H4 (cell line): ENCODE measurements around the gene KIF23. TPM values are rescaled to one million over a fixed set of nuclear protein-coding genes. Genes with fewer than 3 reads are reported as not detected.

ENCODE experiments used
- DNase-seq: peaks from one replicate; pipeline ENCODE4 v3.0.0-alpha.2; 2015; ENCODE audit warnings: low spot score
- total RNA-seq: library from RNA; depleted of rRNA; stranded (reverse); fragments of >200 nt; shearing (Covaris generic); gene quantifications from 2 replicates; pipeline ENCODE4 v1.2.3, GENCODE V29; 2014

KIF23 gene
- total RNA-seq, 1 experiment from 2014 or later: 67.5 TPM

DNA sequence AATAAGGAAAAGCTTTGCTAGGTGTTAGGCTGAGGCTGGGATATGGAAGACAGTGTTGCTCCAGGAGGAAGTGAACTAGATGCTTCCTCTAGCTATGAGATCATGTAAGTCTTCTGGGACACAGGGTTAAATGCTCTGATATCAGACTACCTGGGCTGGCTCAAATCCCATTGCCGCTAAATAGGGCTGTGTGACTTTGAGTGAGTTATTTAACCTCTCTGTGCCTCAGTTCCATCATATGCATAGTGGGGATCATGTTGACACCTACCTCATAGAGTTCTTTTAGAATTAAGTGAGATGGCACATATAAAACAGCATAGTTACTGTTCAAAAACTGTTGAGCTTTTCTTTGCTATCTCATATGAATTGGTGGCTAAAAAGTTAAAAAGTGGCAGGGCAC, 51.1 kb downstream of the KIF23 start:
- DNase-seq: no peak

DNA sequence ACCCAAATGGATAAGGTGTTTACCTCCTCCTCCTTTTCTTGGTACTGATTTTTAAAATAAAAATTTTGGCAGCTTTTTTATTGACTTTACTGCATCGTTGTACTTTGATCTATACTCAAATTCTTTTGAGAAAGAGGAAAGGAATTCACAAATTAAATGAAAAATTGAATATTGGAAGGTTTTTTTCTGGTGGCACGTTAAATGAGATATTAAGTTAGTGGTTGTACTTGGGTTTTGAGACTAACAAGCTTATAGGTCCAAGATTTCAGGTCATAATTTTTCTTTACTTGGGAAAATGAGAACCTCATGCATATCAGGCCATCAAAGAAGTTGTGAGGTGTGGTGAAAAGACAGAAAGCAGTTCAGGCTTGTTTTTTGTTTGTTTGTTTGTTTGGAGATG, 52.6 kb downstream of the KIF23 start:
- no peak for DNase-seq

DNA sequence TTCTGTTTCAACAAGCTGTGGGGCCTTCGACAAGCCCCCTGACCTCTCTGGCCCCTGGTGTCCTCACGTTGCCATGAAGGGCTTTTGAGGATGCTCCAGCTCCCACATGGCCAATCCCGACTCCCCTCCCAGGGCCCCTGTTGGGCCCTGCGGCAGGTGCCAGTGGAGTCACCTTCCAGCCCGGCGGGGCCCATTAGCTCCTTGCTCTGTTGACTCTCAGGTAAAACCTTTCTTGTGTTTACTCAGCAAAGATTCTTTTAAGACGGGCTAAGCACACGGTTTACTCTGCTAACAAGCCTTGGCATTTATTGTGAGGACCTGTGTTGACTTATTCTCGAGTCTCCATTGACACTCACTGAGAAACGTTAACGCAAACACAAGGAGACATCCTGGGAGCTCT, 53.5 kb downstream of the KIF23 start:
- no peak for DNase-seq

DNA sequence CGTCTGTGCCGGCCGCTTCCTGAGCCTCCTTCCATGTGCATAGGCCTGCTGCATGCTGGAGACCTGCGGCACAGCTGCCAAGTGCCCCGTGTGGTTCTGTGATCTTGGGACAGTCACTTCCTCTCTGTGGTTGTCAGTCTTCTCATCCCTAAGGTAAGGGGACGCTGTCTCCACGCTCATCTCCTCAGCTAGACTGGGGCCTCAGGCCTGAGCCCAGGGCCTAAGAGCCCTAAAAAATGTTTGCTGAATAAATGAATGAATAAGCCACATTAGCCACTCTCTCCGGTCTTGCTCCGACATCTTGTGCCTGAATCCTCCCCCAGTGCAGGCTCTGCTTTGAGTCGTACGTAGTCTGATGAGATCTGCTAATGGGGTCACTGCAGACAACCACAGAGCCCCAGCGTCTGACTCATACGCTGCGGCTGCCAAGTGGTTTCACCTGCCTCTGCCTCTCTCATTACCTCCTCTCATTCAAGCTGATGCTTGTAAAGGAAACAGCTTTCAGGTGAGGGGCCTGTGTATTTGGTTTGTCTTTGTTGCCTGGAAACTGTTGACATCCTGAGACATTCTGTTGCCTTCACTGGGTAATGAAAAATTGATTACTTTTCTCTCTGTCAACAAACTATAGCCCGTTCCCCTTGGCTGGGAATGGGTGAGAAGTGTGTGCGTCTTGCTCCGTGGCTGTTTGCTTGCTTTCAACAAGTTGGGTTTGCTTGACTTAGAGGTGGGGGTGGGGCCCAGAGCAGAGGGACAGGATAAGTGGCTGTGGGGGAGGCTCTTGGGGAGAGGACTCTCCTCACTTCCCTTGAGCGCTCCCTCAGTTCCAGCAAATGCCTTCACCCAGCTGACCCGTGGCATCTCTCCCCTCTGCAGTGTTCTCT, 54.3 kb downstream of the KIF23 start:
- DNase-seq: peak; percentile 71

DNA sequence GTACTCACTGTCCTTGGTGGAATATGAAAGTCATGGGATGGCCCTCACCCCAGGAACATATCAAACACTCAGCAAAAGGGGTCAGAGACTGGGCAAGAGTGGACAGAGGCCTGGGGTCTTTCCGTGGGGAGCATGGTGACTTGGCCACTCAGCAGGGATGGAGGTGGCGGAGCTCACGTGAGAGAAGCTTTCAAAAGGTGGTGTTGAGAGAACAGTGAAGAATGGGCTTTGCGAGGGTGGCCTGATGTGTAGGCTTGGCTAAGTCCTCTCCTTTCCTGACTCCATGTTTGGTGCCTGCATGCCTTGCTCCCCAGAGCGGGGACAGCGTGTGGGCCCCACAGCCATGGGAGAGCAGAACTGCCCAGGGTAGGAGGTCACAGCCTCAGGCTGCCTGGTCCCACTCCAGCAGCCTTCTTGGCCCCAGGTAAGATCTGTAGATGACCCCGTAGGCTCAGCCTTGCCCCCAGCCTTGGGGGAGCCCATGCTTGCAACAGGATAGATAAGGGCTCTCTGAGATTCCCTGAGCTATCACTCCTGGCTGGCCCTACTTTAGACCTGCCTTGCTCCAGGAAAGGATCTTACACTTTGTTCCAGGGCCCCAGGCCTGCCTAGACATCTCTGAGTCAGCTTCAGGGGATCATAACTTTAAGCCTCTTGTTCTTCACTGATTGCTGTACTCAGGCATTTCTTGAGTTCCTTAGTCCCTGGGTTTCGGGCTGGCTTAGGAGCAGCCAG, 55.5 kb downstream of the KIF23 start:
- no peak for DNase-seq

DNA sequence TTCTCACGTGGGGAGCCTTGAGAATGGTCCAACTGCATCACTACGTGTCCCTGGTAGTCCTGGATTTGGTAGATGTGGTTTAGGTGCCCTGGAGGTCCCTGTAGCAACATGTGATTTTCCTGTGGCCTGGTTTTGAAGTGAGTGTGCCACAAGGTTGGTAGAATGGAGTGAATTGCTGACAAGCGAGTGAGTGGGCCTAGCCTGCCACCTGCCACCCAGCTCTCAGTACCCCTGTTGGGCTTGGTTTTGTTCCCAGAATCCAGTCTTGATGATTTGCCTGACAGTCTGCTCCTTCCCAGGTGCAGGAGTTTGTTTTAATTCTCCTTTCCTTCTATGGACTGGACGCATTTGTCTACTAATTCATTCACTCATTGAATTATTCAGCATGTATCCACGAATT, 57.9 kb downstream of the KIF23 start:
- no peak for DNase-seq

DNA sequence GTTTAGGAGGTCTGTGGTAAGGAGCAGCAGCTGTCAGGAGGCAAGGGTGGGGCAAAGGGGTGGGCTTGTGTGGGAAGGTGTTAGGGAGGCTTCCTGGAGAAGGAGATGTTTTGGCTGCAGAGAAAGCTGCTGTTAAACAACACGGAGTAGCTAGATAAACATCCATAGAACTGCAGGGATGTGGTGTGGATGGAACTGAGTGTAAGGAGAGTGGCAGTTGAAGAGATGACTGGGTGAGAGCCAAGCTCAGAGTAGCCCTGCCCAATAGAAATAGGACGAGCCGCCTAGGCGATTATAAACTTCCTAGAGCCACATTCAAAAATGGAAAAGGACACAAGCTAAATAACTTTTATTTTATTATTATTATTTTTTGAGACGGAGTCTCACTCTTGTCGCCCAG, 58.4 kb downstream of the KIF23 start:
- no peak for DNase-seq

DNA sequence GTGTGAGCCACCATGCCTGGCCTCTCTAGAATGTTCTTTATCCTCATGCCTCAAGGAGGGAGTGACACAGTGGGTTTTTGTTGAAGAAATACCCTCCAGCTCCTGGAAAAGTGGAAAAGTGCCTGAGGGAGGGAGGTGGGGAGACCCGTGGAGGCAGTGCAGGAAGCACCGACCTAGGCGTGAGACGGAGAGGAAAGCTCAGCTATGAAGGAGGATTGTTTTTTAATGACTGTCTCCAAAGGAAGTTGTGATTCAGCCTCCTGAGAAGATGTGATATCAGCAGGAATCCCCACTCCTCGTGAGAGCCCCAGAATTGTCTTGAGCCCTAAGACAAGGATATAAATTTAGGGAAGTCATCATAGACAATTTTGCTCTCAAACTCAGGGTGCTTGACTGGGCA, 60.1 kb downstream of the KIF23 start:
- no peak for DNase-seq

DNA sequence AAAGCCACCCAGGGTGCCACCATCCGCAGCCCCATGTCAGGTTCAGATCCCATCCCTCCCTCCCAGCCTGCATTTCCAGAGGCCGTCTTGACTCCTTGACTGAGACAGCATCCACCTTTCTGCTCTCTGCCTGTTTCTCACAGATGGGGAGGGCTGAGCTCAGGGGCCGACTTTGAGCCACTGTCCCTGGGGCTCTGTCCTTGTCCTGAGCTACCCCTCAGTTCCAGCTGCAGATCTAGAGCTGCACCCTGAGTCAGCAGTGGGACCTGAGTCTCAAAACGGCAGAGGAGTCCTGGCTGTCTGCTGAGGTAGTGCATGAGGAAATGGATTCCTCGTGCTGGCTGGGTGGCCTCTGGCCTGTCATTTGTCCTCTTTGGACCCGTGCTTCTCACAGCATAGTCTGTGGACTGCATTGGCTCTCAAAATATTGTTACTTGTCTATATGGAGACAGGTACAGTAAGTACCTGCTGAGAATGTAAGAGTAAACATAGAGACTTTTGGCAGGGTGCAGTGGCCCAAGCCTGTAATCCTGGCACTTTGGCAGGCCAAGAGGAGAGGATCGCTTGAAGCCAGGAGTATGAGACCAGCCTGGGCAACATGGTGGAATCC, 60.8 kb downstream of the KIF23 start:
- no peak for DNase-seq

DNA sequence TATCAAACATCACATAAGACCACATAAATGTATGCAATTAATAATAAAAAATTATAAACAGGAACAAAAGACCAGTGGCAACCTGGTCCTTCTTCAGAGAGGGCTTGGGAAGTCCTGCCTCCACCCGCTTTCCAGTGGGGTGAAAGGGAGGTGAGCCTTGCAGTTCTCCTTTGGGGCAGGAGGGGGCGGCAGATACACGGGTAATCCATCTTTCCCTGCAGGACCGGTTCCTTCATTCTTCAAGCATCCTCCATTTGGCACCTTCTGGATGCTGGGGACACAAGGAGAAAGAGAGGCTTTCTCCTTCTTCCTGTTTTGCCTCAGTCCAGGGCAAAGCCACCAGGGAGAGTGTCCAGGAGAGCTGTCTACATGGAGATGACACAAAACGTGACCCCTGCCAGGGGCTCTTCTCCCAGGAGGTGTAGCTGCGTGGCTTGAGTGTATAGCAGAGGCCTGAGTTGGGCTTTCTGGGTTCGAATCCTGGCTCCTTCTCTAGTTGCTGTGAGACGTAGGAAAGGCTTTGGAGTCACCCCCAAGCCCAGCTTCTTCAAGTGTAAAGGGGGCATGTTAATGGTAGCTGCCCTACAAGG, 61.7 kb downstream of the KIF23 start:
- DNase-seq: peak; percentile 66

DNA sequence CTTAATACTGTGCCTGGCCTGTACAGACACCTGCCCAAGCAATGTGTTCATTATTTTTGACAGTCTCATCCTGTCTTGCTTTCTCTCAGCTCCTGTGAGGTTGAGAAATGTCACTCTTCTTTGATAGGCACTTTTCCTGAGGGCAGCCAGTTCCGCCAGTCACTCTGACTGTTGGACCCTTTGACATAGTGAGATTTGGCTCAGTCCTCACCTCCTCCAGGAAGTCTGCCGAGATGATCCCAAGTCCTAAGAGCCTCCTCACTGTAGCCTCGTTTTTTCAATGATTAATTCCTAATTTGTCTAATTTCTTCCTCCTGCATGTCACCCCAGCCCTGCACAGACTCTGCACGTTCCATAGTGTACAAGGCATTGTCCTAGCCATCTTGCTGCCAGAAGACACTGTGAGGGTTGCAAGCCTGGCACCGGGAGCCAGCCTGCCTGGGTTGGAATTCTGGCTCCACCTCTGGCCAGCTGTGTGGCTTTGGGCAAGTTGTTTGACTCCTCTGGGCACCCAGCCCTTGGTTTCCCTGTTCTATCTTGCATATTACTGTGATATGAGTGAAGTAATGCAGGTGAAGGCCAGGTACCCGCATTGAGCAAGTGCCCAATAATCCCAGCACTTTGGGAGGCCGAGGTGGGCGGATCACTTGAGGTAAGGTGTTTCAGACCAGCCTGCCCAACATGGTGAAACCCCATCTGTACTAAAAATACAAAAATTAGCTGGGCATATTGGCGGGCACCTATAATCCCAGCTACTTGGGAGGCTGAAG, 62.7 kb downstream of the KIF23 start:
- DNase-seq: no peak

DNA sequence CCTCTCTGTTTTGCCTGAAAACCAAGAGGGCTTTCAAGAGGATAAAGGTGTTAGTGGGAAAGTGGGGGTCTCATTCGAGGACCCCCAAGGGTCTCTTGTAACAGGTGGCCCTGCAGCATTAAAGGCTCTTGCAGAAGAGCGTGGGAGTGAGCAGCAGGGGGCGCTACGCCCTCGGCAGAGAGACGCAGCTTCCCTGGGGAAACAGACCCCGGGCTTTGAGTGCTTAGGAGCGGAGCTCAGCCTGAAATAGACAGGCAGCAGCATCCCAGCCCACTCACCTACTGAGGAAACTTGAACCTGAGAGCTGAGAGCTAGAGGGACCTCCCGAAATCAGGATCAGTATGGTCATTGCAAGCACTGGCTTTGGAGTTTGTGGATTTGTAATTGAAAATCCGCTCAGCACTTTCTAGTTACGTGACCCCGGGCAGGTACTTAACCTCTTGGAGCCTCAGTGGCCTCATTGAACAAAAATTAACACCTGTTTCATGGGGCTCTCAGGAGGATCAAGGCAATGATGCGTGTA, 64.2 kb downstream of the KIF23 start:
- peak; percentile 36 for DNase-seq

DNA sequence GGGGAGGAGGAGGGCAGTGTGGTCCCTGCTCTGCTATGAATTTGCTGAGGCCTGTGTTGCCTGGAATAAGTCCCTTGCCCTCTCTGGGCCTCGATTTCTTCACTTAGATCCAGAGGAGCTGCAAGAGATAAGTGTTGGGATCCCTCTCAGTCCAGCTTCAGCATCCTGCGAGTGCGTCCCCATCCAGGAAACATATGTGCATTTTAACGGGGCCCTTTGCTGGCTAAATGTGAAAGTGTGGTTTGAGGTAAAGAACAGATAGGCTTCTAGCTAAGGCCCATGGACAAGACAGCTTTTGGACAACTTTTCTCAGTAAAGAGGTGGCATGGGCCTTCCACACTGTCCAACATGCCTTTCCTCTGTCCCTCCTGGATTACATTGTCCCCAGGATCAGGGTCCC, 64.9 kb downstream of the KIF23 start:
- no peak for DNase-seq

DNA sequence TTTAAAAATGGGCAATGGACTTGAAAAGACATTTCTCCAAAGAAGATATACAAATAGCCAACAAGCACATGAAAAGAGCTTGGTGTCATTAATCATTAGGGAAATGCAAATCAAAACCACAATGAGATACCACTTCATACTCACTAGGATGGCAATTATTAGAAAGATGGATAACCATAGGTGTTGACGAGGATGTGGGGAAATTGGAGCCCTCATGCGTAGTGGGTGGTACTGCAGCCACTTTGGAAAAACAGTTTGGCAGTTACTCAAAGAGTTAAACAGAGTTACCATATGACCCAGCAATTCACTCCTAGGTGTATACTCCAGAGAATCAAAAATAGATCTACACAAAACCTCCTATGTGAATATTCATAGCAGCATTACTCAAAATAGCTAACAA, 65.8 kb downstream of the KIF23 start:
- no peak for DNase-seq

DNA sequence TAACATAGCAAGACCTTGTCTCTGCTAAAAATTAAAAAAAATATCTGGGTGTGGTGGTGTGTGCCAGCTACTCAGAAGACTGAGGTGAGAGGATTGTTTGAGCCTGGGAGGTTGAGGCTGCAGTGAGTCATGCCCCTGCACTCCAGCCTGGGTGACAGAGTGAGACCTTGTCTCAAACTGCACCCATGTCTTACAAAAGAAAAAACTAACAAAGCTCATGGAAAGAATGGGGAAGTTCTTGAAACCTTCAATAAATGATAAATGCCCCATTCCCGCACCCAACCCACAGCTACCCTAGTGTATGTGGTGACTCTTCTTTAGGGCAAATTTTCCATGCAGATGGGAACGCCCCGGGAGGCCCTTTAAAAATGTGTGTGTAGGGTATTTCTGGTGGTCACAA, 66.8 kb downstream of the KIF23 start:
- DNase-seq: no peak

DNA sequence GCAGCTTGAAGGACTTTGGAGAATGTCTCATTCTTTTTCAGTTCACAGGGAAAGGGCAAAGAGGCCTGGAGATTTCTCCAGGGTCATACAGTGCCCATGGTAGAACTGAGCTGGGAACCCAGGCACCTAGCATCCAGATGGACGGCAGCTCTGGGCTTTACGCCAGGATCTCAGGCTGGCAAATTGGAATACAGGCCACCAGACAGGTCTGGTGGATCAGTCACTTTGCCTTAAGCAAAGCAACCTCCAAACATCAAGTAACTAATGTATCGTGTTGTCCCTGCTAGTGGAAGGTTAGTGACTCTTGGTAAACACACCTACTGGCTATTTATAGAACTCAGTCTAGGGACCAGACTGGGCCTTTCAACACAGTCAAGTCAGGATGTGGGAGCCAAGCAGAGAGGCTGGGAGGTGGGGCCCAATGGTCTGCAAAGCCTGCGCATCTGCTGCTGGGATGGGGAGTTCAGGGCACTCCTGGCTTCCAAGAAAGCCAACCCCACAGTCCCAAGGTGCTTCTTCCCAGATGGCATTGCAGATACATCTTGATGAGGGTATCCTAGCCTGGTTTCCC, 68.6 kb downstream of the KIF23 start:
- DNase-seq: no peak

DNA sequence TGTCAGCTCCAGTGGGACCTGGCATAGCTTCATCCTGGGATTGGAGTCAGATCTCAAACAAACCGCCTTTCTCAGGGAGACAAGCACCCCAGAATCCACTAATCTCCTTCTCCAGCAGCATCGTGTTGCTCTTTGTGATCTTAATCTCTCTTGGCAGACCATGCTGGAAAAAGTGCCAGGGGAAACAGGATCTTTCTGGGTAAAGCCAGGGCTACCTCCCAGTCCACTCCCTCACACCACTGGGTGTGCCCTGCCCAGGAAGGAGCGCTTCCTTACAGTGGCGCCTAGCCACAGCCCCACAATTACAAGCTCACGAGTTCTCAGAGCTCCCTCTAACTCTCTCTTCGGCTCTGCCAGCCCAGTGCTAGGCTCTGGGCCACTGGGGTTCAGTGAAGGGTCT, 70.7 kb downstream of the KIF23 start:
- no peak for DNase-seq

DNA sequence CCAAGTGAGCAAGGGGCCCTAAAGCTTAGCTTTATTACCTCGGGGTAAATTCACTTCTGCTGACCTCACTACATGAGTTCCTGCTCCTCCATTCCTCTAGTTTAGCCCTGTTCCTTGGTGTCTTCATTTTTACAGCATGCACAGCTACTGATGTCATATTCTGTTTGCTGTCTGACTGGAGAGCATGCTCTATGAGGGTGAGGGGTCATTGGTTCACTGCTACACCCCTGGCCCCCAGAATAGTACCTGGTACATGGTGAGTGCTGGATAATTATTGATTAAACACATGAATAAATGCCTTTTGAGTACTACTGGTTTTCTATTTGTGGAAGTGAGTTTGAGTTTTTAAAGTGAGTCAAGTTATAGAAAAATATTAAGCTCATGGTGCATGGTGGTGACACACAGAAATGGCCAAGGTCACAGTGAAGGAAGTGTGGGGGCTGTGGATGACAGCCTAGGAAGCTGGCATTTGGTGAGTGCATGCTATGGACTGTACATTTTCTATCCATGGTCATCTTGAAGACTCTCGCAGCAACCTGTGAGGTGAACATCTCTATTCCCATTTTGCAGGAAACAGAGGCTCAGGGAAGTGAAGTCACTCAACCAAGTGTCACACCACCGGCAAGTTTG, 72.4 kb downstream of the KIF23 start:
- no peak for DNase-seq

DNA sequence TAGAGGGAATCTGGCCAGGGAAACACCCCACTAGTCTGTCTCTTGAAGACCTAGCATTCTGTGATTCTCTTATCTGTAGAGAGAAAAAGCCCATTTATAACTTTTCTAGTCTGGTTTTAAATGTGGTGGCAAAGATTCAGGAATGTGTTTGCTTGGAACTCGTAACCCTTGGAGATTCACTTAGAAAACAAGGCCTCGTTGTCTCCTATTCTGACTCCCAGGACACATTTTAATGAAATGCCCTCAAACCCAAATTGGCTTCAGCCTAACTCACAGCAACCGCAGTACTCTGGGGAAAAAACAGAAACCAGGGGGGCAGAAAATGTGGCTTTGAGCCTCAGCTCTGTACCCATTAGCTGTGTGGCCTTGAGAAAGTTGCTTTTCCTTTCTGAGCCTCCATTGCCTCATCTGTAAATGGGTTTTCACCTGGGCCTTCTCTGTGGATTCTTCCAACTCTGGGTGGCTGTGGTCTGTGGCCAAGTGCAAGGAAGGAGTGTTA, 75.0 kb downstream of the KIF23 start:
- DNase-seq: no peak

DNA sequence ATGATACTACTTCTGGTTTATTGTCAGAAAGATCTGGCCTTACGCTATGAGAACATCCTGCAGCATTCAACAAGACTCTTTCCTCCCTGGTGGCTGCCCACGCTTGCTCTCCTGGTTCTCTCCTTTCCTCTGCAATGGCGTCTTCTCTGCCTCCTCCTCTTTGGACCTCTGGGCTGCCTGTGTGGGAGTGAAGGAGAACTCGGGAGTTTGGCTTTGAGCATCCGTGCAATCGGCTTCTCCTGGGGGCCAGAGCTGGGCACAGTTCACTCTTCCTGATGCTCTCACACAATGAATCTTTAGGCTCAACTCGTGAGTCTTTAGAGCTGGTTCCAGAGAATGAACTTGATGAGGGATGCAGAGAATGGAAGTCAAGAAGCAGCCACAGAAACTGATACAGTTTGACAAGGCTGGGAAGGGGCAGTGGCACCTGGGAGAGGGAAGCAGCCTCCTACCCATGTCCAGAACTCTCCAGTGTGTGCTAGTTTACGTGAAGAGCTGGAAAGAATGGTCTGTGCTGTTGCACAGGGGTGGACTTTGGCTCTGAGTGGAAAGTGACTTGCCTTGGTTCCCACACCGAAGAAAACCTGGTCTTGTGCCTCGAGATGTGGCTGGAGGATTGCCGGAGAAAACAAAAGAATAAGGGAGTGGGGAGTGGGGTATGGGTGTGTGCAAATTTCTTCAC, 76.3 kb downstream of the KIF23 start:
- no peak for DNase-seq
